HG03571 (cell line): ENCODE measurements around the gene HSPA14.
"Not testable (repeated sequence)": the region's sequence is repeated elsewhere in the genome, so short reads cannot be mapped to it uniquely, and the experiment has no call there.

Experiments
- ATAC-seq: cut with Tn5 transposase; IDR thresholded peaks from one replicate; pipeline ENCODE4 v1.9.1; 2021; ENCODE audit not compliant: unreplicated experiment

HSPA14 gene

DNA sequence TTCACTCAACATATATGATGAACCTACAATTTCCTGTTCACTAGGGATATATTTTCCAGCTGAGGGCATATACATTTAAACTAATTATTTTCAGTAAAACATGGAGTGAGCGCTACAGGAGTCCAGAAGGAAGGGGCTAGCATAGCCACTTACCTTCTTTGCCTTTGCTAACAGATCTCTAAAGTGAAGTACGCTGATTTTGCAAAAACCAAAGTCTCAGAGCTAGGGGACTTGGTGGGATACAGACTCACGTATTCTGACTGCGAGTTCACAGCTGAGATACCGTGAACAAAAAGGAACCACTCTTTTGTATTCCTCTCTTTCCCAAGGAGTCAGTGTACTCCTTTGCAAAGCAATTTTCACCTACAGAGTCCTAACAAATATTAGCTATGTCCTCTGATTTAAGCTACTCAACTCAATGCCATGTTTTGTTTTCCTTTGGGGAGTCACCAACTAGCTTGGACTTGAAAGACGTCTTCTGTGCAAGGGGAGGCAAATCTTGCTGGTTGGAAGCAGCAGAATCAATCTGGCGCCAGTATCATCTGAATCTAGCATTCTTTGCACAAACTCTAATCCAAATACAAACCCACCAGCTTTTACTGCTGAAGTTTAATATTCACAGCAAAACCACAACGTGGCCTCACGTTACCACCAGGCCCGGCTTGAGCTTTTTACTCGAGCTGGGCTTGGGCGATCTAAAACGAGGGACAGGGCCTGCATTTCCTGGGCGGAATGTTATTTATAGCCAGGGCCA, 926 bp upstream of the HSPA14 start:
- no peak for ATAC-seq

GRCh38 chr10:14838582-14839304, 637 bp downstream of the HSPA14 start:
- peak; percentile 1 for ATAC-seq

DNA sequence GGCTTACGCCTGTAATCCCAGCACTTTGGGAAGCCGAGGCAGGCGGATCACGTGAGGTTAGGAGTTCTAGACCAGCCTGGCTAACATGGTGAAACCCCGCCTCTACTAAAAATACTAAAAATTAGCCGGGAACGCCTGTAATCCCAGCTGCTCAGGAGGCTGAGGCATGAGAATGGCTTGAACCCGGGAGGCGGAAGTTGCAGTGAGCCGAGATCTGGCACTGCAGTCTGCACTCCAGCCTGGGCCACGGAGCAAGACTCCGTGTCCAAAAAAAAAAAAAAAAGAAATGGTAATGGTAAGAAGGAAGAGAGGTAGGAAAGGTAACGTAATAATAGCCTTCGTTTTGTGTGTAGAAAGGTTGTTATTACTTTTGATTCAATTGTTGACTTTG, 1.2 kb downstream of the HSPA14 start:
- ATAC-seq, result no peak

- no peak for ATAC-seq
Observed at GRCh38 chr10:14840178-14840577, 2.1 kb downstream of the HSPA14 start.

DNA sequence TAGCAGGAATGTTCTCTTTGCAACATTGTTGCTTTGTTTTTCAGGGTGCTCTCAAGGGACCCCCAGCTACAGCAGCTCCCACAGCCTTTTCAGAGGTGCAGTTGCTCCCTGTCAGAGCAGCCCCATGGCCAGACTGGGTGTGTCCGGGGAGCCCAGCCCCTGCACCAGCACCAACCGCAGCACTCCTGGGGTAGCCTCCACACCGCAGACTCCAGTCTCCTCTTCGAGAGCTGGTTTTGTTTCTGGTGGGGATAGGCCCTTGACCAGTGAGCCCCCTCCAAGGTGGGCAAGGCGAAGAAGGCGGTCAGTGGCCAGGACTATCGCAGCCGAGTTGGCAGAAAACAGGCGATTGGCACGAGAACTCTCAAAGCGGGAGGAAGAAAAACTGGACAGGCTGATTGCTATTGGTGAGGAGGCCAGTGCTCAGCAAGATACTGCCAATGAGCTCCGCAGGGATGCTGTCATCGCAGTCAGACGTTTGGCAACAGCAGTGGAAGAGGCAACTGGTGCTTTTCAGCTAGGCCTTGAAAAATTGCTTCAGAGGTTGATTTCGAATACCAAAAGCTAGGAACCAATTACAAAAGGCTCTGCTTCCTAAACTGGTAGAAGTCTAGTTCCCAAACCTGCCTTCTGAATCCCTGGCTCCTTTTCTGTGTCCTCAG, 5.4 kb downstream of the HSPA14 start:
- no peak for ATAC-seq

DNA sequence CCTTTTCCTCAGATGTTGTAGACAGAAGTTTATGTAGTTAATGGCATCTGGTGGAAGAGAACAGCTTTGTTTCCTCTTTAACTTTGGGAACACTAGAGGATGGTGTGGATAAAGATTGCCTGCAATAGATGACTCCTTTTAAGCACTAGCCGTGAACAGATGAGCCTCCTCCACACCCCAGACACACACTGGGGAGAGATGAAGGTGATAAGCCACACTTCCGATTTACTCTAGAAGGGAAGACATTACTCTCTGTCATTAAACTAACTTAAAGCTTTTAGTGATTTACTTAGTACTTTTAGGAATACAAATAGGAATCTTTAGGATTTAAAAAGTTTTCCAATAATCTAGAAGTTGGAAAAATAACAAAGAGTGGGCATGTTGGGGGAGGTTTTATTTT, 6.8 kb downstream of the HSPA14 start:
- ATAC-seq, result no peak

- ATAC-seq, result no peak
Observed at GRCh38 chr10:14852236-14852635, 14.1 kb downstream of the HSPA14 start.

DNA sequence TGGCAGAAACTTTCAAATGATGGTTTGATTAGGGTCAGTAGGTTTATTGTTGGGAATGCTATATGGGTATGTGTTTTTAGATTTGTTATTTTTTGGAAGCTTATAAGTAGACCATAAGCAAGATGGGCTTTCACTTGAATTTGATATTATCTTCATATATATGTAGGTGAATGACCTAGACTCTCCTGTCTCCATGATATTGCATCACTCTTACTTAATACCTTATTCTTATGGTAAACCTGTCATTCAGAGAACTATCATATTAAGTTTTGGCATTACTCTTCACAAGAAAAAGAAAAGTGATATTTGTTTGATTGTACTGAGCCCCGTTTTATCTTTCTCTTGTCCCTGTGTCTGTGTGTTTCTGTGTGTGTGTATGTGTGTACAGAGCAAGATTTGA, 17.3 kb downstream of the HSPA14 start:
- ATAC-seq, result no peak

DNA sequence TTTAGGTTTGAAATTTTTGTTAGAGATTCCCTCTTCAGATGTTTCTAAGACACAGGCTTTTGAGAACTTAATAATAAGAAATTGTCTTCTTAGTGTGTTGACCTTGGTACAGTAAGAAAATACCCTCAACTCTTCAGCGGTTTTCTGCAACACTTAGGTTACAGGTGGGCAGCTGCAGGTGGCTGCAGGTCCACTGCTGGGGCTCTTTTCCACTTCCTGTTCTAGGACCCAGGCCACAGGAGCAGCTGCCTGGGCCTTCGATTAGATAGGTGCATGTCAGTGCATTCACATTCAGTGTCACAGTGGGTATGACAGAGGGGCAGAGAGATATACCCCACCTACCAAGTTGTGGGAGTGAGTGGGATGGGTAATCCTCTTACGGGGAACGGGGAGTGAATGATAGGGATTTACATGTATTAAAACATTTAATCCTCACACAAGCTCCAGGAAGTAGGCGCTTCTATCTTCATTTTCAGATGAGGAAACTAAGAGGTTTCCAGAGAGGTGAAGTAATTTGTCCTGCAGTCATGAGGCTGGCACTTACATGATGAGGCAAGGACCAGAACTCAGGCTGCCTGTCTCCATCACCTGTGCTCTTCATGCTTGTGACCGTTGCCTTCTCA, 20.3 kb downstream of the HSPA14 start:
- ATAC-seq, result no peak

- ATAC-seq, result no peak
Observed at GRCh38 chr10:14859043-14859442, 20.9 kb downstream of the HSPA14 start.

GRCh38 chr10:14859775-14860174, 21.7 kb downstream of the HSPA14 start:
- no peak for ATAC-seq

DNA sequence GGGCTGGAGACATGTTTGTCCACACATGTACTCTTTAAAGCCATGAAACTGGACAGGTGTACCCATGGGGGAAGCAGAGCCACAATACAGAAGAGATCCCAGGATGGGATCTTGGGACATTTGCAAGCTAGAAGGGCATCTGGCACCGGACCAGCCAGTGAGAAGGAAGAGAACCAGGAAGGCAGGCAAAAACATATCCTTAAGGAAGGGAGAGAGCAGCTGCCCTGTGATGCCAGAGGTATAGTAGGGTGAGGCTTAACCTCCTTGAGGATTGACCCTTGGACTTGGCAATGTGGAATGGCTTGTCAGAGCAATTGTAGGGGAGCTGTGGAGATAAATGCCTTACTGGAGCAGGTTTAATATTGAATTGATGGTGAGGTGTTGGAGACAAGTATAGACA, 22.7 kb downstream of the HSPA14 start:
- no peak for ATAC-seq

DNA sequence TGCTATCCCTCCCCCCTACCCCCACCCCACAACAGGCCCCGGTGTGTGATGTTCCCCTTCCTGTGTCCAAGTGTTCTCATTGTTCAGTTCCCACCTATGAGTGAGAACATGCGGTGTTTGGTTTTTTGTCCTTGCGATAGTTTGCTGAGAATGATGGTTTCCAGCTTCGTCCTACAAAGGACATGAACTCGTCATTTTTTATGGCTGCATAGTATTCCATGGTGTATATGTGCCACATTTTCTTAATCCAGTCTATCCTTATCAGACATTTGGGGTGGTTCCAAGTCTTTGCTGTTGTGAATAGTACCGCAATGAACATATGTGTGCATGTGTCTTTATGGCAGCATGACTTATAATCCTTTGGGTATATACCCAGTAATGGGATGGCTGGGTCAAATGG, 26.4 kb downstream of the HSPA14 start:
- not testable (repeated sequence) for ATAC-seq

GRCh38 chr10:14864871-14865270, 26.8 kb downstream of the HSPA14 start:
- not testable (repeated sequence) for ATAC-seq

- peak; percentile 47 for ATAC-seq
Observed at GRCh38 chr10:14873090-14873760, 35.1 kb downstream of the HSPA14 start.

DNA sequence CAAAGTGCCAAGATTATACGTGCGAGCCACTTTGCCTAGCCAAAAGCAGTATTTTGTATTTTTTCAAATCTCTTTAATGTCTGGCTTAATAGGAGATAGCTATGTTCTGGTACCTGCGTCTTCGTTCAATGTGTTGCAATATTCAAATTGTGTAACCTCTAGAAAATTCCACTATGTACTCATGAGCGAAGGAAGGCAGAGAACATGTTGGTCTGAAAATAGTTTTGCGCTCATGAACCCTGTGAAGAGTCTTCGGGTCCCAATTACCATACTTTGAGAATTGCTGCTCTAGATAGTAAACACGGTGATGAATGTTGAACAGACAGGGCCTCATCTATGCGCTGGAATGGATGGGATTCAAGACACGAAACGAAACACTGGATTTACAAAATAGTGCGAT, 37.8 kb downstream of the HSPA14 start:
- no peak for ATAC-seq

DNA sequence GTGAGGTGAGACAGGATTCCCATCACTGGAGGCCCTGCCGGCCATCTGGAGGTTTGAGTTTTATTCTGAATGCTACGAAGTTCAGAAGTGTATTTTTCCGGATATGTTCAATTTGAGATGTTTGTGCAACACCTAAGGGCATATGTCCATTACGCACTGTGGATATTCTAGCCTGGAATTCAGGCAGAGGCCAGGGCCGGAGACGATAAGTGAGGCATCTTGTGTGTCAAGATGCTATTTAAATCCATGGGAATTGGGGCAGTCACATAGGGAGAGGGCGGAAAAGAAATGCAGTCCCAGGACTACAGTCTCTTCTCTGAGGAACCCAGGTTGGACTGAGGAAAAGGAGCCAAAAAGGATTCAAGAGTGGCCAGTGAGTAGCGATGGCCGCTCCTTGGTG, 38.7 kb downstream of the HSPA14 start:
- ATAC-seq, result no peak

DNA sequence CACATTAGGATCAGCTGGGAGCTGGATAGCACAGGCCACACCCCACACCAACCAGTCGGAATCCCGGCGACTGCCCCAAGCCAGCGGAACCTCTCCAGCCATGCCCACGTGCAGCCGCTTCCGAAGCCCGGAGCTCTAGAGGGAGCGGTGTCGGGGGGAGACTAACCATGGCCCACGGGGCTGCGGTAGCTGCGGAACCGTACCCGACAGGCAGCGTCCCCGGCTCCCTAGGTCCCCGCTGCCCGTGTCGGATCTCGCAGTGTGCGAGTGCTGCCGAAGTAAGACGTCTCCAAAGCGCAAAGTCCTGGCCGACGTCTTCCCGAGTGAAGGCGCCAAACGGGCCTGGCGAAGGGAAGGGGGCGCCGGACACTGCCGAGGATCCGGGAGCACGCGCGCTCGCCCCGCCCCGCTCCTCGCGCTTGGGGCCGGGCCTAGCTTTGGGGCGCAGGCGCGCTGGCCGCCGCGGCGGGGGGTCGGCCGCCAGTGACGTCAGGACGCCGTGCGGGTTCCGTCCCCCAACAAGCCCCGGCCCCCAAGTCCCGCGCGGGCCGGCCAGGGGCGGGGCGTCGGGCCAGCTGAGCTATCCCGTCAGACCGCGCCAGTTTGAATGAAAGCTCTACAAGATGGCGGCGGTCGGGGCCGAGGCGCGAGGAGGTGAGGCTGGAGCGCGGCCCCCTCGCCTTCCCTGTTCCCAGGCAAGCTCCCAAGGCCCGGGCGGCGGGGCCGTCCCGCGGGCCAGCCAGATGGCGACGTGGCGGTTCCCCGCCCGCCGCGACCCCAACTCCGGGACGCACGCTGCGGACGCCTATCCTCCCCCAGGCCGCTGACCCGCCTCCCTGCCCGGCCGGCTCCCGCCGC, 40.4 kb downstream of the HSPA14 start, which contains the start of gene SUV39H2:
SUV39H2 (plus strand) TSS at position 601 of the 858 bp plus-strand sequence; CDS start at position 624, 23 bp downstream.
- ATAC-seq, result peak; percentile 87

GRCh38 chr10:14879124-14879927, 41.2 kb downstream of the HSPA14 start:
- peak; percentile 25 for ATAC-seq
